Stimulated activated CD8-positive, alpha-beta memory T cell treated with anti-CD3 and anti-CD28 coated beads, Interleukin-7, amount 100 ng/mL, for 24 hours (primary cell): ENCODE measurements around the gene TMEM185B.
"Not testable (repeated sequence)": the region's sequence is repeated elsewhere in the genome, so short reads cannot be mapped to it uniquely, and the experiment has no call there.

Experiments used
- DNase-seq: peaks from one replicate; pipeline ENCODE4 v3.0.0-alpha.2; 2020; ENCODE audit warnings: low read depth

Gene TMEM185B

DNA sequence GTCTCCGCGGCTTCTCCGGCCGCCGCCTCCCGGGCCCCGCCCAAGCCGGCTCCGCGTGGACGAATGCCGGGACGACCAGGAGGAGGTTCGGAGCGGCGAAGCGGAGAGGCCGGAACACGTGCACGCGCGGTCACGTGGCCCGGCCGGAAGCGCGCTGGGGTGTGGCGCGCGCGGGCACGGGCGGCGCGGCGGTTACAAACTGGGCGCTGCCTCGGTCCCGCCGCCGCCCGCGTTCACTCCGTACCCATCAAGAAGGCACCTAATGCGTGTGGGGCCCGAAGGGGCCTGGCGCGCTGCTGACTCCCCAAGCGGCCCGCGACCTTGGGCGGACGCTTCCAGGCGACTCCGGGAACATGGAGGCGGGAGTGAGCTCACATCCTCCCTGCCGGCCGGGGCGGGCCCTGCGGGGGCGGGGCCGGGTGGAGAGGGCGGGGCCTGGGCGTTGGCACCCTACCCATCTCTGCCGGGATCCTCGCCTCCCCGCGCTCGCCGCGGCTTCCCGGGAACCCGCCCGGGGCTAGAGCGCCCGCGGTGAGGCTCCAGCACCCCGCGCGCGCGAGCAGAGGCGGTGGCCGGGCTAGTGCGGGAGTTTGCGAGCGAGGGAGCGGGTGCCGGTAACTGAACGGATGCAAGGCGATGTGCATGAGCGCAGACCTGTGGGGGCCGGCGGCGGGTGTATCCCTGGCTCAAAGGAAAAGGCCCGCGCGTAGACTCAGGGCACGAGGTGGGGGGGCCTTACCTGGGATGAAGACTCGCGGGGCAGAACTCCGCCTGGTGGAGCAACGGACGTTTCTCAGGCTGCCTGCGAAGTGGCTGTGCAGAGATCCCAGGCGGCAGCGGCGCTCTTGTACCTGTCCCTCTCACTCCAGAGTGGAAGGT lies at the start of gene TMEM185B:
Gene TMEM185B (minus strand): TSS at position 367 of the 879 bp plus-strand sequence. CDS start 424 bp downstream, outside the sequence.
- DNase-seq = peak; percentile 82

DNA sequence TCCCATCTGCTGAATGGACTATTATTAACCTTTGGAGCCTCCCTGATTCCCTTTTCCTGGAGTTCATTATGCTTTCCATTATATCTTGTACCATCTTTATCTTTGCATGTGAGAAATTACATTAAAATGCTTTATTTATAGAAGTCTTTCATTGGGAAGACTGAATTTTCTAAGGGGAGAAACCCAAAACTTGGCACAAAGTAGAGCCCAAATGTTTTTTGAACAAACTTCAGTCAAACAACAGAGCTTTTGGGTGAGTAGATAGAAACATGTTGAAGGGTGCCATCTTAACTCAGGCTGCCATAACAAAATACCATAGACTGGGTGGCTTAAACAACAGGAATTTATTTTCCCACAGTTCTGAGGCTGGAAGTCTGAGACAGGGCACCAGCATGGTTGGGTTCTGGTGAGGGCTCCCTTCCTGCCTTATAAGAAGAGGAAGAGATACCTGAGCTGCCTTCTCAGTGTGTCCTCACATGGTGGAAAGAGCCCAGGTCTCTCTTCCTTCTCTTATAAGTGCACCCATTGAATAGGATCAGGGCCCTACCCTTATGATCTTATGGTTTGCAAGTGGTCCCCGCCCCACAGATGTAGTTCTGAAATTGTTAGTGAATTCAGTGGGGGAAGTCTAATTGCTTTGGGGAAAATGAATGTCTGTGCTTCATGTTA lies 48.6 kb upstream of the TMEM185B start:
- no peak for DNase-seq

DNA sequence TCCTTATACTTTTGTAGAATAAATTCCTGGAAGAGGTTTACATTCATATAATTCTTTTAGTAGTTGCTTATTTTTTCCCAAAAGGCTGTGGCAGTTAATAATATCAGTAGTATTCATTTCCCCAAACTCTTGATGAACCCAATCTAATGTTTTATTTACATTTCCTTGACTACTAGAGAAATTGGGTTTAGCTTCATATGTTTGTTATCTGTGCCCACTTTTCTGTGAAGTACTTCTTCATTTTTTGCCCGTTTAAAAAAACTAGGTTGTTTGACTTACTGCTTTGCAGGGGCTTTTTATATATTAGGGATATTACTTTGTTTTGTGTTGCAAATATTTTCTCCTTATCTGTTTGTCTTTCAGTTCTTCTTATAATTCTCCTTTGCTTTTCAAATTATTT lies 46.6 kb upstream of the TMEM185B start:
- DNase-seq = no peak

DNA sequence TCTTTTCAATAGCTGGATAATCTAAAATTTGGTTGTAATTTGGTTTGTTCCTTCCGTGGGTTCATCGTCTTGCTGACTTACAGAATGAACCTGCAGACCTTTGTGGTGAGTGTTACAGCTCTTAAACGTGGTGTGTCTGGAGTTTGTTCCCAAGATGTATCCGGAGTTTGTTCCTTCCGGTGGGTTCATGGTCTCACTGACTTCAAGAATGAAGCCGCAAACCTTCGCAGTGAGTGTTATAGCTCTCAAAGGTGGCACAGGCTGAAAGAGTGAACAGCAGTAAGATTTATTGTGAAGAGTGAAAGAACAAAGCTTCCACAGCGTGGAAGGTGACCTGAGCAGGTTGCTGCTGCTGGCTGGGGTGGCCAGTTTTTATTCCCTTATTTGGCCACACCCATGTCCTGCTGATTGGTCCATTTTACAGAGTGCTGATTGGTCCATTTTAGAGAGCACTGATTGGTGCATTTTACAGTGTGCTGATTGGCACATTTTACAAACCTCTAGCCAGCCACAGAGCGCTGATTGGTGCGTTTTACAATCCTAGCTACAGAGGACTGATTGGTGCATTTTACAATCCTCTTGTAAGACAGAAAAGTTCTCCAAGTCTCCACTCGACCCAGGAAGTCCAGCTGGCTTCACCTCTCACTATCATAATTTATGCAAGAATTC lies 46.0 kb upstream of the TMEM185B start:
- DNase-seq = no peak

DNA sequence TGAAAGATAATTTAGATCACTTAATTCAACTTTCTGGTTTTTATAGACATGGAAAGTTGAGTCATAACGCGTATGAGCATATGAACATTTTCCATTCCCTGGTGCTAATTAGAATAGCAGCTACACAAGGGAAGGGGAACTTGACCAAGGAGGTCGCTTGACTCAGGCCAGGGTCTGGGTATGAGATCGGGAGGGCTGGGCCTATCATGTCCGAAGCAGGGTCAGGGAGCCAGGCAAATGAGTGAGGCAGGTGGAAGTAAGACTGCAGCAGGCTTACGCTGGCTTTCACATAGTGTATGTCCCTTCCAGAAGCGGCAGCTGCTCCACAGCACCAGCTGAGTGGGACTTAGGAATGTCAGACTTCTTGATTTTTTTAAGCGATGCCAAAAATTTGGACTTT lies 44.1 kb upstream of the TMEM185B start:
- DNase-seq = no peak

DNA sequence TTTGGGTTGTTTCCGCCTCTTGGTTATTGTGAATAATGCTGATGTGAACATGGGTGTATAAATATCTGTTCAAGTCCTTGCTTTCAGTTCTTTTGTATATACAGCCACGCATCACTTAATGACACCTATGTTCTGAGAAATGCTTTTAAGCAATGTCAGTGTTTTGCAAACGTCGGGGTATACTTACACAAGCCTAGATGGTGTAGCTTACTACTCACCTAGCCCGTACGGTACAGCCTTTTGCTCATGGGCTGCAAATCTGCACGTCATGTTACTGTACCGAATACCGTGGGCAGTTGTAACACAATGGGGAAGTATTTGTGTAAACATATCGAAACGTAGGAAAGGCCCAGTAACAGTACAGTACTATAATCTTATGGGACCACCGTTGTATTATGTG lies 41.8 kb upstream of the TMEM185B start:
- DNase-seq = no peak

DNA sequence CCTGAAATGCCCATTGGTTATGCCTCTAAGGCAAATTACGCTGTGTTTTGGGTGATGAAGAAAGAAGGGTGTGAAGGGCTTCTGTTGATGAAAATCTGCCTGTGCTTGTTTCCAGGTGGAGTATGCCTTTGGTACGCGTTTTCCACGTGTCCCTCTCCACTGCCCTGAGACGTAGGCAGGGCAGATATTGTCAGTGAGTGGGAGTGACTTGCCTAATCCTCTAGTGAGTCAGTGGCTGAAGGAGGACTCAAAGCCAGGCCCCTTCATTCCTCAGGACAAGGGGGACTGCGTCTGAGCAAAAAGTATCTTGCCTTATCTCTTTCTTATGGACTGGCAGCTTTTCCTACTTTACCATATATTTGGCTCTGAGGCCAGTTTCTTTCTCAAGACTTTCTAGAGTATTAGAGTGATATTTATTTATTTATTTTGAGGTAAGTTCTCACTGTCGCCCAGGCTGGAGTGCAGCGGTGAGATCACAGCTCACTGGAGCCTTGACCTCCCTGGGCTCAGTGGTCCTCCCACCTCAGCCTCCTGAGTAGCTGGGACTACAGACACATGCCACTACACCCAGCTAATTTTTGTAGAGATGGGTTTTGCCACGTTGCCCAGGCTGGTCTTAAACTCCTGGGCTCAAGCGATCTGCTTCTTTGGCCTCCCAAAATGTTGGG lies 39.7 kb upstream of the TMEM185B start:
- DNase-seq = no peak

DNA sequence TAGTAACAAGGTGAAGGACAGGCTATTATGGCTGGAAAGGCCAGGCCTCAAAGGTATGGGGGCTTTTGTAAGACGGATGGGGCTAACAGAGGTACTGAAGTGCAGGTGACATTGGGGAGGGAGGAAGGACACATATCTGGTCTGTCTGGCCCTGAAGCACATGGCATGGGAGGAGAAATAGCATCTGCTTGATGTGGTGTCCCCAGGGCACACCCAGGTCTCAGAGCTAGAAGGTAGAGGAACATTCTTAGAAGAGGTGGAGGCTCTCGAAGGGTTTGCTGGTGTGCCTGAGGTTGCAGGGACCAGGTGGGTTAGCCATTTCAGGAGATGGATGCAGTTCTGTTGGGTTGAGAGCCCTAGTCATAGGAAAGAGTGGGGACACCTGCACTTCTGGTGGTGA lies 39.0 kb upstream of the TMEM185B start:
- no peak for DNase-seq

DNA sequence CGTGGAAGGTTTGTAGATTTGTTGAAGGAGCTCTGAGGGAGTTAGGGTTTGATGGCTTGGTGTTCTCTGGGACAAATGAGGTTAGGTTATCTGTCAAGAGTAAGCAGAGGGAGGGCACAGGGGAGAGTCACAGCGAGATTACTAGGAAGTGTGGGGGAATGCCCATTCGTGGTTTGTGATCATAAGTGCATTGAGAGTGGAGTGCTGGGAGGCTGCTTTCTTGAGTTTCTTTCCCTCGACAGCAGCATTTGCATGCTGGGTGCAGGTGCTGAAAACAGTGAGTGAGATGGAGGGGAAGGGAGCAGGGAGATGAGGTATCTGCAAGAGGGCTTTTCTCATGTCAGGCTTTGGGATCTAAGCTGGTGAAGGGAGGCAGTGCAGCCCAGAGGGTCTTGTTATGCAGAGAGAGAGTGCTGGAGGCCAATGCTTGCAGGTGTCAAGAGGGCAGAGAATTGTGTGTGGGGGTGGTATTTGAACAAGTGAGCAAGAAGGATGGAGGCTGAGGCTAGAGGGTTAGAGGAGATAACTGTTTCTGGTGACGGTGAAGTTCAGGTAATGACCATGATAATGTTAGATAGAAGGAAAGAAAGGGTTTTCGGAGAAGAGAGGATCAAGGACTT lies 38.3 kb upstream of the TMEM185B start:
- DNase-seq = peak; percentile 18

DNA sequence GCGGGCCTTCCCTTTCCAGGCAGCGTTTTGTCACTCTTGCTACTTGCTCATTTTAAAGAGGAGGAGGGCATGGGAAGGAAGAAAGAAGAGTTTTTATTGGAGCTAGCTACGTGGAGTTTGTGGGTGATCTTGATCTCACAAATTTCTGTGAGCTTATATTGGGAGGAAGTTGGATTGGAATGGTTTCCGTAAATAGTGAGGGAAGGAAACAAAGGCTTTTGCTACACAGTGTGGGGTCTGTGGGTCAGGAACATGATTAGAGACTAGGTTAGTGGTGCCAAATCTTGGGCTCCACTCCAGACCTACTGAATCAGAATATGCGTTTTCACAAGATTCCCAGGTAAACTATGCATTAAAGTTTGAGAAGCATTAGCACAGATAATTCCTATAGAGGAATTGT lies 37.5 kb upstream of the TMEM185B start:
- no peak for DNase-seq

DNA sequence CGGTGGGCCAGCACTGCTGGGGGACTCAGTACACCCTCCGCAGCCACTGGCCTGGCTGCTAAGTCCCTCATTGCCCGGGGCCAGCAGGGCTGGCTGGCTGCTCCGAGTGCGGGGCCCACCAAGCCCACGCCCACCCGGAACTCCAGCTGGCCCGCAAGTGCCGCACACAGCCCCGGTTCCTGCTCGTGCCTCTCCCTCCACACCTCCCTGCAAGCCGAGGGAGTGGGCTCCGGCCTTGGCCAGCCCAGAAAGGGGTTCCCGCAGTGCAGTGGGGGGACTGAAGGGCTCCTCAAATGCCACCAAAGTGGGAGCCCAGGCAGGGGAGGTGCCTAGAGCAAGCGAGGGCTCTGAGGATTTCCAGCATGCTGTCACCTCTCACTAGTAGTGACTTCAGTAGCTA lies 36.7 kb upstream of the TMEM185B start:
- not testable (repeated sequence) for DNase-seq

DNA sequence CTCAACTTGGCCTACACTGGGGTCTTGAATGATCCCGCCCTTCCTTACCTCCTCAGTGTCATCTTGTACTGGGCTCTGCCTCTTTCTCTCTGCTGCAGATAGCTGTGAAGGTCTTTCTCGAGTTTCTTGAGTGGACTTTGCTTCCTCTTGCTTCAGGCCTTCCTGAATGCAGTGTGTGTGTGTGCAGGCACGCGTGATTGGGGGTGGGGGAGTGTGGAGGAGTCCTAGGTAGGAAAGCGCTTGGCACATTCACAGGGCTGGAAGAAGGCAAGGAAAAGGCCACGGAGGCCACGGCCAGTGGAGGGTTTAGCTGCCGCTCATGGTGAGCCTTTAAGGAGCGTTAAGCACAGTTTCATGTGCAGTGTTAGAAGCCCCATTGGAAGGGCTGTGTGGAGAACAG lies 35.0 kb upstream of the TMEM185B start:
- no peak for DNase-seq

DNA sequence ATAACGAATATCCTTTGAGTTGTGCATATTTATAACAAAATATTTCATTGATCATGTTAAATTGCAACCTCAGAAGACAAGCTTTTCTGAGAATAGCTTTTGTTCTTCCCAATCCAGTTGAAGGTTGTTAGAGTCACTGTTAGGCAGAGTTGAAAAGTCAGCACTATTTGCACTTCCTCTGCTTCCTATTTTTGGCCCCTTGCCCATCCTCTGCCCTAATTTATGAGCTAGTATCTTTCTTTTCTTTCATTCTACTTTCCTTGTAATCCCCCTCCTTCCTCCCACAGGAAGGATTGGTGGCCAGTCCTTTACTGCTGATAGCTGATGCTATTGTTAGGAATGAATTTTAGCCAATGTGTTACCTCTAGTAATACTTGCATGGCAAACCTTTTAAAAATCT lies 34.3 kb upstream of the TMEM185B start:
- DNase-seq = no peak

DNA sequence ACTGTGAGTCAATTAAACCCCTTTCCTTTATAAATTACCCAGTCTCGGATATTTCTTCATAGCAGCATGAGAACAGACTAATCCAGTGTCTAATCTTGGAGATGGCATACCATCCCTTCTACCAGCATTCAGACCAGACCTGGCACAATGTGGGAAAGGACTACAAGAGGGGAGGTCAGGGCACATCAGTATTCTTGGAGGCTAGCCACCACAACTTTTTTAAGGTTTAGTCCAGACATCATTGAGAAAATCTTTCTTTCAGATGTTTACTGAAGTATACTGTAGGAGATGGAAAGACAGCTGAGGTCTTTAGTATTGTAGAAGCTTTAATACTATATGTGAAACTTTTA lies 33.4 kb upstream of the TMEM185B start:
- DNase-seq = no peak

DNA sequence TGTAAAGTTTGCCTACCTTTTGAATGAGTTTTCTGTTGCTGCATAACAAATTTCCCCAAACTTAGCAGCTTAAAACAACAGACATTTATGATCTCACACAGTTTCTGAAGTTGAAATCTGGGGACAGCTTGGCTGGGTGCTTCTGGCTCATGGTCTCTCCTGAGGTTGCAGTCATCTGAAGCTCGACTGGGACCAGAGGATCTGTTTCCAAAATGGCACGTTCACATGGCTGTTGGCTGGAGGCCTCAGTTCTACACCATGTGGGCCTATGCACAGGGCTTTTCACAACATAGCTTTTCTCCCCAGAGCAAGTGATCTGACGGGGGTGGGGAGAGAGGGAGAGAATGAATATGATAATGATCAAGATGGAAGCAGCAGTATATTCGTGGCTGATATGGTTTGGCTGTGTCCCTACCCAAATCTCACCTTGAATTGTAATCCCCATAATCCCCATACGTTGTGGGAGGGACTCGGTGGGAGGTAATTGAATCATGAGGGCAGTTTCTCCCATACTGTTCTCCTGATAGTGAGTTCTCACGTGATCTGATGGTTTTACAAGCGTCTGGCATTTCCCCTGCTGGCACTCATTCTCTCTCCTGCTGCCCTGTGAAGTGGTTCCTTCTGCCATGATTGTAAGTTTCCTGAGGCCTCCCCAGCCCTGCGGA lies 32.9 kb upstream of the TMEM185B start:
- DNase-seq = no peak

DNA sequence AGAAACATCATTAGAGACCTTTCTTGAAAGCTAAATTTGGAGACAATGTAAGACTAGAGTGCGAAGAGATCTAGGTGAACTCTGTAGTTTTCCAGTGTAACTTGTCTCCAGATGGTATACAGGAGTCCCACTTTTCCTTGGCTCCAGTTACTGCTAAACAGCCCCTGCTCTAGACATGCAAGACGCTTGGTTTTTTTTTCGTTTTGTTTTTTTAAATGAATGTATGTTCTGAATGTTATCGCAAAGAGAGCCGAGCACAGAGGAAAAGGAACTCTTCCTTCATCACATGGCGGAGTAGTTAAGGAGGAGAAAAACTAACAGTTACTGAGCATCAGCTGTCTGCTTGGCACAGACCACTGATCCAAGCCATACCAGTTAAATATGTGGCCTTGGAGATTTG lies 31.9 kb upstream of the TMEM185B start:
- no peak for DNase-seq

DNA sequence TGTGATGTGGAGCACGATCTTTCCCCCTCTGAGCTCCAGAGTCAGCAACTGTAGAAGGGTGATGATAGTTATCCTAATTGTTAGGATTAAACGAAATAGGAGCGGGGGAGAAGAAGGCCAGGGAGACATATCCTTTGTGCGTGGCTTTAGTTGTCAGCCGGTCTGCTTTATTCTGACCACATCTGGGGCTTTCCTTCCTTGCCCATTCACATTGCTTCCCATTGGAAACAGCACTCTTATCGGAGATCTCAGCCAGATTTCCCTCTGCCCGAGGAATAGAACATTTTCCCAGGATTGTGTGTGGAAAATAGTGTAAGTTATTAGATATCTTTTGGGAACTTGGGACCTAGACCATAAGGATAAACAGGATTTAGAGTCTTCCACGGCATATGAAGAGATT lies 31.0 kb upstream of the TMEM185B start:
- DNase-seq = no peak

DNA sequence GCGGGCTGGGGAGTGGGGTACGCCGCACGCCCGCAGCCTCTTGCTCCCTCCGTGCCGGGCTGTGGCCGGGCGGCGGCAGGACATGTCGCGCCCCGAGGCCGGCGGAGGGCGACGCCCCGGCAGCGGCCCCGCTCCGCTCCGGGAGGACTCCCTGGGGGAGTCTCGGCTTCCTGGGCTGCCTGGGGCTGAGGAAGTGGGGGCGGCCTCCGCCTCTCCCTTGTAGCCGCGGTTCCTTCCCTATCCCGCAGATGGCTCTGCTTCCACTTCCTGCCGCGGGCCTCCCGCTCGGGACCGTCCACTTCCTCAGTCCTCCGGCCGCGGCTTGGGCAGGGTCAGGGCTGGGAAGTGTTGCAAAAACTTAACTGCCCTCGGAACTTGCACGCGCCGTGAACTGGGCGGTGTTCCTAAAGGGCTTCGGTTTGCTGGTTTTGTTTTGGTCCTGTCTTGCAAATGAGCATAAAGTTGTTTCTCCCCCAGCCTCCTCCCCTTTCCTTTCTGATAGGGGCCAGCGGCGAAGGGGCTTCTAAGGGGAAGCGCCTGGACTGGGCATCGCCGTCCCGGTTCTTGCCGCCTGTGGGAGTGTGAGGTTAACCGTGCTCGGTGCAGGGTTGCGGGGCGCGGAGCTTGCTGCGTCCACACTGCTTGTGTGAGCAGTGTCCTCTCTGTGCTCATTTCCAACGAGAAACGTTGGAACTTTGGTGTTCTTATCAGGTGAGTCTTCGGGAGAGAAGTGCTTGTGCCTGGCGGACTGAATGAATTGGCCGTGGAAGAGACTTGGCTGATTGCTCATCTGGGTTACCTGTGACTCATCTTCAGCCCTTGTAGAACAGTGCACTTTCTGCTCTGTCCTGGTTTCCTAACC lies 30.1 kb upstream of the TMEM185B start:
- DNase-seq = no peak

DNA sequence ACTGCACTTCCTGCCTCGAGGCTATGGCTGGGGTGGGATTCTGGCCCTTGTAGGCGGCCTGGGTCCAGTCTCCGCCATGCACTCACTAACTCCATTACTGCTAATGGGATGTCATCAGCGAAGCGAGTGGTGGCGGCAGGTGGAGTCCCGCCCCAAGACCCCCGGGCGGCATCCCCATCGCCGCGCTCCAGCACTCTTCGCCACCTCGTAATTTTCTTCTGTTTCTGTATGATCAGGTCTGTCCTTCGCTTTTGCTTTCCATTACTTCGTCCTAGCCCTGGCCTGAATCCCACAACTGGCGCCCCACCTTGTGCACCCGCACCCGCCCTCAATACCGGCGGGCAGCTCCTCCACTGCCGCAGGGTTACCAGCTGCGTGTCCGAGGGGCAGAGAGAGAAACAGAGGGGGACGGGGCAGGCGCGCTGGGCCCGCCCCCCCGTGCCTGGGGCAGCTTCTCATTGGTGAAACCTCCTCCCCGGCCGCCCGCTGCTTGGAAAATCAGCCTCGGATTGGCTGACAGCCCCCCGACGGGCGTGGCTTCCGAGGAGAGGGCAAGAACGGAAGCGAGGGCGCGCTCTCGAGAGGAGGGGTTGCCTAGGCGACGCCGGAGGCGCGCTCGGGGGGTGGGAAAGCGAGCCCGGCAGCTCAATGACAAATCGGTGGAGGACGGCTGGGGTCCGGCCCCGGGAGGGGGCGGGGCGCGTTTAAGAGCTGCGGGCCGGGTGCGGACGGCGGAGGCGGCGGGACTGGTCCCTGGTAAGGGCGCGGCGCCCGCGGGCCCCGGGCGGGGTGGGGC lies 29.2 kb upstream of the TMEM185B start, which contains the start of gene RALB:
Gene RALB (plus strand): TSS at position 628 of the 796 bp plus-strand sequence. CDS start 25,813 bp downstream, outside the sequence.
- DNase-seq = peak; percentile 98

DNA sequence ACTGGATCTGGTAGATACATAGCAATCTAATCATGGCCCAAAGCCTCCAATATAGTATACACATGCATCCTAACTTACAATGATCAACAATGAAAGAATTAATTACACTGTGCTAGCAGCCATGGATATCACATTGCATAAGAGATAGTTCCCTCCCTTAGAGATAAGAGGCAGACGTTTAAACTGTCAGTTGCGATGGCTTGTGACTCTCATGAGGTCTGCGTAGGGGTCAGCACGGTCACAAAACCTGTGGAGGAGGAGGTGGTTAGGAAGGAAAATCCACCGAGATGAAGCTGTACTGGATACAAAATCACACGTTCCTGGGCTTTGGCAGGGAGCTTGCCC lies 28.7 kb upstream of the TMEM185B start:
- no peak for DNase-seq
